Esophagus squamous epithelium (tissue), 5 donors: ENCODE results near the gene KRTAP3-3. TPM values are rescaled to one million over a fixed set of nuclear protein-coding genes. Genes with fewer than 3 reads are reported as not detected.

Source experiments
- DNase-seq: peaks from one replicate; lab custom pipeline; 2025; lab: John Stamatoyannopoulos, UW
- H3K27ac ChIP-seq, 4 donors: fragments of 200-600 bp; sonication (generic); one replicate each; pipeline ENCODE4 v1.5.1; 2016 to 2019; ENCODE audit warnings: mild to moderate bottlenecking in 1 of 4
- H3K27me3 ChIP-seq, 4 donors: fragments of 200-600 bp; sonication (generic); 1 replicate in 3 of 4; 2 replicates in 1 of 4; pipeline versions ENCODE4 v1.5.1 to v1.6.0; 2017 to 2021; ENCODE audit warnings: antibody characterized with exemption in 1 of 4
- H3K36me3 ChIP-seq, 3 donors: fragments of 200-600 bp; sonication (generic); one replicate each; pipeline ENCODE4 v1.5.1; 2016 to 2019
- H3K4me1 ChIP-seq, 3 donors: fragments of 200-600 bp; sonication (generic); one replicate each; pipeline ENCODE4 v1.5.1; 2017 to 2019
- H3K4me3 ChIP-seq, 4 donors: fragments of 200-600 bp; sonication (generic); 1 replicate in 3 of 4; 2 replicates in 1 of 4; pipeline ENCODE4 v1.5.1; 2016 to 2019; ENCODE audit warnings: mild to moderate bottlenecking in 2 of 4, moderate library complexity in 1 of 4
- H3K9me3 ChIP-seq, 3 donors: fragments of 200-600 bp; sonication (generic); one replicate each; pipeline ENCODE4 v1.5.1; 2016 to 2019
- CTCF ChIP-seq, 6 experiments: fragments of 450-650 bp in 4 of 6; fragments of 200-600 bp in 2 of 6; sonication (generic) in 2 of 6; IDR thresholded peaks; one replicate each; pipeline ENCODE4 v1.5.1; 2016 to 2019; ENCODE audit warnings: antibody characterized with exemption in 6 of 6, mild to moderate bottlenecking in 4 of 6, moderate library complexity in 4 of 6
- POLR2A ChIP-seq, 4 donors: fragments of 450-650 bp; IDR thresholded peaks; one replicate each; pipeline ENCODE4 v1.6.1; 2017; ENCODE audit warnings: antibody characterized with exemption in 4 of 4, mild to moderate bottlenecking in 4 of 4, moderate library complexity in 3 of 4
- WGBS, 2 donors: methylation state at CpG; one replicate each; pipeline ENCODE4 v1.1.5; 2018; 5-methylcytosine and 5-hydroxymethylcytosine counted together
- intact Hi-C: fragments of 100-400 bp; cut with DNase I; formaldehyde crosslinking; loops from one replicate; pipeline ENCODE4 v1.15.0; 2022
- total RNA-seq, 4 donors: library from RNA; depleted of rRNA; stranded (reverse); fragments of >200 nt; gene quantifications; one replicate each; pipeline ENCODE4 v1.1.0, GENCODE V29; 2016
- donor health status: DM: yes; HTN: yes; CAD: no.

KRTAP3-3 gene
- total RNA-seq, 4 donors from 2014 or later: not detected

- H3K4me1 ChIP-seq: peaks cover 4 to 70% (median 29%) of the 10 kb centered on the region in 3 donors
- H3K4me3 ChIP-seq: no peak overlapping the region
- no peak for TF ChIP-seq POLR2A (IDR thresholded peaks at IDR 0.05)
- no peak for TF ChIP-seq CTCF (IDR thresholded peaks at IDR 0.05)
Measured at GRCh38 chr17:40956401-40957254, 37.3 kb downstream of the KRTAP3-3 start.

GRCh38 chr17:40953881-40954280, 40.1 kb downstream of the KRTAP3-3 start:
- intact Hi-C loops: no loop called here
- Histone ChIP-seq H3K27me3 (peaks cover 0 to 27% (median 0%) of the 10 kb centered on the region in 4 donors), H3K4me3 (no peak overlapping the region), H3K4me1 (peaks cover 4 to 62% (median 29%) of the 10 kb centered on the region in 3 donors), H3K36me3 (no peaks in the 10 kb centered on the region), H3K9me3 (no peaks in the 10 kb centered on the region), H3K27ac (peak overlapping the region; percentile 5 to 74 (median 44))
- DNase-seq: no peak
- WGBS, 2 donors: 51 to 57% methylated on average over 2 of the region's 2 CpGs
- no peak for TF ChIP-seq POLR2A (IDR thresholded peaks at IDR 0.05)

More at GRCh38 chr17:40956401-40957254, 37.3 kb downstream of the KRTAP3-3 start:
- 48 to 53% methylated on average over 8 of the region's 8 CpGs for WGBS, 2 donors
- peak overlapping the region in 3 of 4 donors; percentile 35 to 63 (median 51) for H3K27ac ChIP-seq
- intact Hi-C loops: no loop called here
- no peaks in the 10 kb centered on the region for H3K9me3 ChIP-seq
- peaks cover 0 to 10% (median 0%) of the 10 kb centered on the region in 4 donors for H3K27me3 ChIP-seq
- DNase-seq: no peak
- no peaks in the 10 kb centered on the region for H3K36me3 ChIP-seq

- peaks cover 0 to 39% (median 0%) of the 10 kb centered on the region in 4 donors for H3K27me3 ChIP-seq
- H3K4me1 ChIP-seq: peaks cover 0 to 49% (median 23%) of the 10 kb centered on the region in 3 donors
- no peaks in the 10 kb centered on the region for H3K9me3 ChIP-seq
- intact Hi-C loops: no loop called here
- no peak overlapping the region for H3K4me3 ChIP-seq
- DNase-seq: no peak
- TF ChIP-seq POLR2A (IDR thresholded peaks at IDR 0.05): no peak
- TF ChIP-seq CTCF (IDR thresholded peaks at IDR 0.05): no peak
- WGBS, 2 donors: 13 to 25% methylated on average over 1 of the region's 1 CpG
- H3K27ac ChIP-seq: peak overlapping the region in 3 of 4 donors; percentile 64 to 74 (median 65)
- no peaks in the 10 kb centered on the region for H3K36me3 ChIP-seq
Measured at GRCh38 chr17:40952661-40953060, 41.3 kb downstream of the KRTAP3-3 start.

DNA sequence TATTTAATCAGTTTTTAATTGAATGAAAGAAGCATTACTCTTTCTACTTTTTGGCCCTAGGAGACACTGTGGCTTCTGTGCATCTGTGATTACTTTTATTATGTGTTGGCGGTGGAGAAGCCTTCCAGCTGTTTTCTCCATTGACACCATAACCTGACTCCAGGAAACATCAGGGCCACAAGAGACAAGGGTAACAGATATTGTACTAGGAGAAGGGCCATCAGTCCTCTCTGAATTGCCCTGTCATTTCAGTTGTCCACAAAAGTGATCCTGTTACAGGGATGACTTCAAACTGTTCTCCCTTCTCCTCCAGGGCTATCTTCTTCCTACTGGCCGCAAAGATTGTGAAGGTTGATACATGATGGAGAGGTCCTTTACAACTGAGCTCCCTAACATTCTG, 41.8 kb downstream of the KRTAP3-3 start:
- H3K4me3 ChIP-seq: no peak overlapping the region
- H3K4me1 ChIP-seq: peaks cover 0 to 44% (median 18%) of the 10 kb centered on the region in 3 donors
- peaks cover 0 to 41% (median 0%) of the 10 kb centered on the region in 4 donors for H3K27me3 ChIP-seq
- DNase-seq: no peak
- H3K27ac ChIP-seq: peak overlapping the region in 2 of 4 donors; percentile 12 to 14
- intact Hi-C loops: no loop called here
- TF ChIP-seq CTCF (IDR thresholded peaks at IDR 0.05): no peak
- TF ChIP-seq POLR2A (IDR thresholded peaks at IDR 0.05): no peak
- H3K9me3 ChIP-seq: no peaks in the 10 kb centered on the region
- 74 to 85% methylated on average over 2 of the region's 2 CpGs for WGBS, 2 donors
- no peaks in the 10 kb centered on the region for H3K36me3 ChIP-seq

- intact Hi-C loops: no loop called here
- Histone ChIP-seq H3K4me1 (peaks cover 0 to 34% (median 9%) of the 10 kb centered on the region in 3 donors), H3K4me3 (no peak overlapping the region), H3K9me3 (no peaks in the 10 kb centered on the region), H3K36me3 (no peaks in the 10 kb centered on the region), H3K27ac (no peak overlapping the region), H3K27me3 (peaks cover 0 to 51% (median 0%) of the 10 kb centered on the region in 4 donors)
- DNase-seq: no peak
- TF ChIP-seq POLR2A (IDR thresholded peaks at IDR 0.05): no peak
- no peak for TF ChIP-seq CTCF (IDR thresholded peaks at IDR 0.05)
- 79 to 92% methylated on average over 2 of the region's 2 CpGs for WGBS, 2 donors
Measured at GRCh38 chr17:40951011-40951622, 42.8 kb downstream of the KRTAP3-3 start.
